RWPE1 (cell line): ENCODE measurements around the gene RASGRF2.

Source experiments
- CTCF ChIA-PET: fragments of 350-600 bp; sonication (Branson Sonifier 250); formaldehyde crosslinking; extraction: SDS; loops from one replicate; lab custom pipeline; 2021; lab: Yijun Ruan, JAX
- POLR2A ChIA-PET: fragments of 400-600 bp; formaldehyde crosslinking; extraction: SDS; loops from one replicate; lab custom pipeline; 2020; ENCODE audit warnings: antibody characterized with exemption; ENCODE audit not compliant: low non-redundant PET; lab: Yijun Ruan, JAX
- DNase-seq: peaks from one replicate; pipeline ENCODE4 v3.0.0; 2012; ENCODE audit warnings: low spot score
- H3K27ac ChIP-seq: fragments of 450-650 bp; 2 replicates; pipeline ENCODE4 v1.5.1; 2017
- CTCF ChIP-seq: fragments of 450-650 bp; conservative IDR thresholded peaks from 2 replicates; pipeline ENCODE4 v1.5.1; 2017; ENCODE audit warnings: low read depth, mild to moderate bottlenecking

Gene RASGRF2

DNA sequence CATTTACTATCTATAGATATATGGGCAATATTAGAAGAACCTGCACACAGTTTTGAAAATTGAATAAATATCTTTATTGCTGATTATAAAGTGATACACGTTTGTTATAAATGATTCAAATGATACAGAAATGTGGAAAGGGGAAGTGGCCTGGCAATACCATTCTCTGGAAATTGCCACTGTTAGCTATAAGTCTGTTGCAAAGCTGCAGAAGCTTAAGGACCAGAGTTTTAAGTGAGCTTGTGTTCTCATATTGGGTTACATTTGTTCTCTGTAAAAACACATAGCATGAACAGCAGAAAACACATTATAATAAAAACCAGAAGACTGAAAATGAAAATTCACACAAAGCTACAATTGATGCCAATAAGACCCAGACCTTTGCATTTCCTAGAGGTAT, 59.6 kb downstream of the RASGRF2 start:
- H3K27ac ChIP-seq = no peak overlapping the region
- TF ChIP-seq CTCF = no peak
- ChIA-PET CTCF (no interaction called here), POLR2A (no interaction called here)
- DNase-seq = no peak

DNA sequence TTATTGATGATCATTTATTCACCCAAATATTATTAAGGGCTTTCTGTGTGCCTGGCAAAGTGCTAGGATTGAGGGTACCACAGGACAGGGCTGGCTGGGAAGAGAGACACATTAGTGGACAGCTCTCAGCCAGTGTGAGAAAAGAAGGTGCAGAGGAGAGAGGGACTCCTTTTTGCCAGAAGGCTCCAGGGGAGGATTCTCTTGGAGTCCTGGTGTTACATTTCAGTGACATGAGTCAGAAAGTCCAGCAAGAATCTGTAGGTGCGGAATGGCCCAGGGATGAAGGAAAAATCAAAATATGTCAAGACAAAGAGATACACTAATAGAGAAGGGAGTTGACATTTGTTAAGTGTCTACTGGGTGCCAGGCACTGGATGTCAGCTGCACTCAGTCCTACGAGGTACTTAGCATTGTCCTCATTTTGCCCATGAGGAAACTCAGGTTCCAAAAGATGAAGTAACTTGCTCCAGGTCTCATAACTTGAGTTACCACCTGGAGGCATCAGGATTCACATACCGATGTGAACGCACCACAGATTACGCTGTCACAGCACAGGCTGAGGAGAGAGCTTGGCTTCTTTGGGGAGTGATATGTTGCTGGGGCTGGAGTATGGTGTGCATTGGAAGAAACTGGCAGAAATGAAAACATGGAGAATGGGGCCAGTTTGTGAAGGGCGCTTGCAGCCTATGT, 60.5 kb downstream of the RASGRF2 start:
- POLR2A ChIA-PET = no interaction called here
- peak; percentile 55 for DNase-seq
- TF ChIP-seq CTCF = no peak
- CTCF ChIA-PET = no interaction called here
- no peak overlapping the region for H3K27ac ChIP-seq

GRCh38 chr5:81021486-81021885, 61.3 kb downstream of the RASGRF2 start:
- H3K27ac ChIP-seq = no peak overlapping the region
- TF ChIP-seq CTCF = no peak
- ChIA-PET CTCF (no interaction called here), POLR2A (no interaction called here)
- DNase-seq = no peak

- no peak for DNase-seq
- ChIA-PET POLR2A (no interaction called here), CTCF (no interaction called here)
- no peak overlapping the region for H3K27ac ChIP-seq
- no peak for TF ChIP-seq CTCF
Measured at GRCh38 chr5:81021951-81022687, 62.0 kb downstream of the RASGRF2 start.

DNA sequence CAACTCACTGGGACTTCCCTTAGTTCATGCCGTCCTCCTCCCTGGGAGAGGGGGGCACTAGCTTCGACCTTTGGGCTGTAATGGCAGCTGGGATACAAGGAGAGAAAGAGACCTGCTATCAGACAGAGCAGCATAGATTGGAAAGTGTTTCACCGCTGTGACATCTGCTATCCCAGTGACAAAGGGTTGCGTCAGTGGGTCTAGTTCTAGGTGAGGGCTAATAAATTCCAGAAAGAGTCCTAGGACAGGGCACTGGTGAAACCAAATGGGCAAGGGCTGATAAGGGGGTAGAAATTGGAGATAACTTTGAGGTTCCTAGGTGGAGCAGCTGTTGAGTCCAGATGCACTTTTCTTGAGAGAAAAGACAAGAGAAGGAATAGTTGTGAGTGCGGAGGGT, 62.5 kb downstream of the RASGRF2 start:
- ChIA-PET CTCF (no interaction called here), POLR2A (no interaction called here)
- no peak for DNase-seq
- no peak overlapping the region for H3K27ac ChIP-seq
- no peak for TF ChIP-seq CTCF

DNA sequence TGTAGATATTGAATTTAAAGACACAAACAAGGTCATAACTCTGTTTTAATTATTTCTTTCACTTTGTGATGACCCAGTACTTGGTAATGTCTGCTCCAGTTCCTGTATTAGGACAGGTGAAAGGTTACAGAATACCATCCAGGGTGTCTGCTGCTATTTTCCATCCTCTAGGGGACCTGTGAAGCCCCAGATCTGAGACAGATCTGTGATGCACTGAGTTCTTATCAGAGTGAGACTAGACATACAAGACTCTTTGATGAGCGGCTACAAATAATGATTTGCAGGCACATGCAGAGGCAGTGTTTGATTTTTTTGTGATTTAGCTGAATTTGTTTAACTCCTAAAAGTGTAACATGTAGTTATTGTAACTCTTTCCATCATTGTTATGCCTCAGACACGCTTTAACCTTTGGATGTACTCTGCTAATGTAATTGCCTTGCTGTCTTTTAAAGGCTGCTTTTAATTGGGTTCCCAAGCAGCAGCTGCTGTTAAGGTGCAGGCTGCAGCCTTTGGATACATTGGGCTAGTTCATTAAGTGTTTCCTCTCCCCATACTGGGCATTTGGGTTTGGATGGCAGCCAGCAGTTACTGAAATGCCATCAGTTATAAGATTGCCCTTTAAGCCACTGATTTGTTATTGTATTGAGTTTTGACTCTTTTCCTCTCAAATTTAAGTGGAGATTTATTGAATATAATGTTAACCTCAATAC, 63.3 kb downstream of the RASGRF2 start:
- no peak for DNase-seq
- no peak overlapping the region for H3K27ac ChIP-seq
- ChIA-PET POLR2A (no interaction called here), CTCF (interaction anchor here (0.6 kb wide), 1 partner anchor 133 kb away, joined by 3 read pairs; no protein-coding TSS in a partner anchor)
- no peak for TF ChIP-seq CTCF
